GM19372 (cell line): Measurements from ENCODE around the gene USP44.
A peak's percentile ranks its signal among the peaks of the same experiment; 100 is the strongest.
"Not testable (repeated sequence)": the region's sequence is repeated elsewhere in the genome, so short reads cannot be mapped to it uniquely, and the experiment has no call there.

Experiments used
- ATAC-seq: cut with Tn5 transposase; IDR thresholded peaks from one replicate; pipeline ENCODE4 v1.9.1; 2021; ENCODE audit warnings: mild to moderate bottlenecking, low read depth, moderate library complexity; ENCODE audit not compliant: unreplicated experiment

The USP44 gene

GRCh38 chr12:95551305-95551704 is at the start of gene USP44:
Gene USP44 (minus strand): TSS chr12:95551476. CDS start chr12:95534256, 17,220 bp downstream.
- no peak for ATAC-seq

- ATAC-seq = no peak
Observed at GRCh38 chr12:95600567-95600966, 49.3 kb upstream of the USP44 start.

- no peak for ATAC-seq
Observed at GRCh38 chr12:95599880-95600279, 48.6 kb upstream of the USP44 start.

- no peak for ATAC-seq
Observed at GRCh38 chr12:95594136-95594535, 42.9 kb upstream of the USP44 start.

- ATAC-seq = no peak
Observed at GRCh38 chr12:95593266-95593871, 42.1 kb upstream of the USP44 start.

GRCh38 chr12:95591731-95592130 is 40.5 kb upstream of the USP44 start:
- ATAC-seq = no peak

- ATAC-seq = no peak
Observed at GRCh38 chr12:95590775-95591174, 39.5 kb upstream of the USP44 start.

- ATAC-seq = no peak
Observed at GRCh38 chr12:95583933-95584332, 32.7 kb upstream of the USP44 start.

- ATAC-seq = no peak
Observed at GRCh38 chr12:95582230-95583058, 31.2 kb upstream of the USP44 start.

- ATAC-seq = no peak
Observed at GRCh38 chr12:95577820-95578219, 26.5 kb upstream of the USP44 start.

- ATAC-seq = no peak
Observed at GRCh38 chr12:95574799-95575452, 23.6 kb upstream of the USP44 start.

GRCh38 chr12:95573951-95574576 is 22.8 kb upstream of the USP44 start:
- peak; percentile 66 for ATAC-seq

GRCh38 chr12:95571369-95571768 is 20.1 kb upstream of the USP44 start:
- ATAC-seq = no peak

- not testable (repeated sequence) for ATAC-seq
Observed at GRCh38 chr12:95568045-95568444, 16.8 kb upstream of the USP44 start.

- ATAC-seq = no peak
Observed at GRCh38 chr12:95557625-95558024, 6.3 kb upstream of the USP44 start.

GRCh38 chr12:95554532-95555071 is 3.3 kb upstream of the USP44 start:
- no peak for ATAC-seq

- ATAC-seq = no peak
Observed at GRCh38 chr12:95553197-95553943, 2.1 kb upstream of the USP44 start.

- no peak for ATAC-seq
Observed at GRCh38 chr12:95551913-95552516, 739 bp upstream of the USP44 start.

- no peak for ATAC-seq
Observed at GRCh38 chr12:95549392-95550084, 1.7 kb downstream of the USP44 start.
